HepG2 (cell line): ENCODE data around the gene SORD. TPM values are rescaled to one million over a fixed set of nuclear protein-coding genes. Genes with fewer than 3 reads are reported as not detected.

ENCODE experiments used
- ATAC-seq: fragments of 200-7000 bp; cut with Tn5 transposase; 3 replicates; pipeline ENCODE4 v1.9.1; 2020; ENCODE audit warnings: mild to moderate bottlenecking, moderate library complexity
- BruUV-seq: library from RNA; stranded (reverse); fragments of 400-500 nt; replicated peaks from 2 replicates; lab custom pipeline; 2021; lab: Mats Ljungman, UMichigan
- CTCF ChIA-PET: fragments of 300-600 bp; formaldehyde crosslinking; extraction: SDS; loops from one replicate; lab custom pipeline; 2021; ENCODE audit warnings: low total read pairs, inconsistent platforms, low intra/inter-chr PET ratio; lab: Yijun Ruan, JAX
- POLR2A ChIA-PET: fragments of 350-600 bp; sonication (Branson Sonifier 250); formaldehyde crosslinking; loops from one replicate; lab custom pipeline; 2020; ENCODE audit warnings: antibody characterized with exemption, inconsistent platforms; lab: Yijun Ruan, JAX
- DNase-seq: peaks from one replicate; pipeline ENCODE4 v3.0.0-alpha.2; 2015; ENCODE audit warnings: low spot score
- FAIRE-seq: peaks from 3 replicates; lab custom pipeline; 2011; peaks lifted over from hg19 to GRCh38; lab: Jason Lieb, UNC
- H2AFZ ChIP-seq: one replicate; pipeline ENCODE4 v1.6.1; 2011; ENCODE audit warnings: low read length, inconsistent platforms
- H3K27ac ChIP-seq: fragments of 300-600 bp; 3 replicates; pipeline ENCODE4 v1.8.0; 2011; ENCODE audit warnings: mixed run types, mild to moderate bottlenecking, mixed read lengths, low read length, inconsistent platforms; ENCODE audit not compliant: insufficient read depth; ENCODE audit errors: extremely low read length
- H3K27me3 ChIP-seq, 2 experiments: fragments of 200-600 bp in 1 of 2; 2 replicates in 1 of 2; 3 replicates in 1 of 2; pipeline versions ENCODE4 v1.6.0 to v1.8.0; 2011; ENCODE audit warnings: low read length in 2 of 2, mild to moderate bottlenecking in 2 of 2, moderate library complexity in 2 of 2, inconsistent platforms in 1 of 2; ENCODE audit not compliant: insufficient read depth in 2 of 2, control insufficient read depth in 1 of 2
- H3K36me3 ChIP-seq, 2 experiments: fragments of 200-600 bp in 1 of 2; replicated peaks in 1 of 2; 2 replicates in 1 of 2; 3 replicates in 1 of 2; pipeline versions ENCODE4 v1.5.1 to v1.8.0; 2011; ENCODE audit warnings: low read length in 2 of 2, inconsistent platforms in 1 of 2; ENCODE audit not compliant: insufficient read depth in 2 of 2, control insufficient read depth in 1 of 2
- H3K4me1 ChIP-seq: 2 replicates; pipeline ENCODE4 v1.5.1; 2012; ENCODE audit warnings: low read length, inconsistent platforms; ENCODE audit not compliant: insufficient read depth
- H3K4me2 ChIP-seq: 2 replicates; pipeline ENCODE4 v1.6.0; 2011; ENCODE audit warnings: low read depth, low read length, inconsistent platforms
- H3K4me3 ChIP-seq, 3 experiments: fragments of 200-600 bp in 1 of 3; sonication (generic), shearing (Covaris generic) in 1 of 3; replicated peaks in 1 of 3; 2 replicates each; pipeline ENCODE4 v1.5.1; 2011 to 2016; ENCODE audit warnings: low read length in 3 of 3, inconsistent platforms in 2 of 3, low read depth in 2 of 3, mild to moderate bottlenecking in 2 of 3, control low read depth in 1 of 3, mixed read lengths in 1 of 3; ENCODE audit not compliant: insufficient read depth in 1 of 3
- H3K79me2 ChIP-seq: one replicate; pipeline ENCODE4 v1.6.1; 2011; ENCODE audit warnings: low read length, inconsistent platforms; ENCODE audit not compliant: insufficient read depth
- H3K9ac ChIP-seq: 2 replicates; pipeline ENCODE4 v1.6.0; 2011; ENCODE audit warnings: mild to moderate bottlenecking, low read depth, low read length, inconsistent platforms; ENCODE audit not compliant: insufficient read depth
- H3K9me3 ChIP-seq: 2 replicates; pipeline ENCODE4 v1.5.1; 2012; ENCODE audit warnings: mild to moderate bottlenecking, low read length
- H4K20me1 ChIP-seq: 2 replicates; pipeline ENCODE4 v1.6.0; 2011; ENCODE audit warnings: inconsistent platforms, mild to moderate bottlenecking, low read length, moderate library complexity; ENCODE audit not compliant: insufficient read depth
- AGO2 ChIP-seq: fragments of 200-400 bp; formaldehyde crosslinking; optimal IDR thresholded peaks from 2 replicates; pipeline ENCODE3; 2017; ENCODE audit warnings: mild to moderate bottlenecking, low read depth, low read length, moderate library complexity
- HNRNPLL ChIP-seq: fragments of 200-400 bp; formaldehyde crosslinking; IDR thresholded peaks from 2 replicates; pipeline ENCODE4 v1.6.1; 2017; ENCODE audit warnings: mild to moderate bottlenecking, low read depth, low read length; ENCODE audit not compliant: poor library complexity, severe bottlenecking
- IKZF5 ChIP-seq: IDR thresholded peaks from 2 replicates; pipeline ENCODE4 v1.6.1; 2018; ENCODE audit warnings: missing genetic modification reagents, mild to moderate bottlenecking, missing compliant biosample characterization
- PAF1 ChIP-seq: IDR thresholded peaks from 2 replicates; pipeline ENCODE4 v1.6.1; 2016; ENCODE audit warnings: missing genetic modification reagents, missing compliant biosample characterization
- PCBP2 ChIP-seq: fragments of 200-400 bp; formaldehyde crosslinking; optimal IDR thresholded peaks from 2 replicates; pipeline ENCODE3; 2018; ENCODE audit warnings: low read length, low read depth; ENCODE audit not compliant: poor library complexity, severe bottlenecking
- RARA ChIP-seq: IDR thresholded peaks from 2 replicates; pipeline ENCODE4 v1.6.1; 2016; ENCODE audit warnings: missing genetic modification reagents, missing compliant biosample characterization
- RERE ChIP-seq: IDR thresholded peaks from 2 replicates; pipeline ENCODE4 v1.6.1; 2016; ENCODE audit warnings: low read depth, missing genetic modification reagents, missing compliant biosample characterization
- SALL2 ChIP-seq: sonication (generic); formaldehyde crosslinking; IDR thresholded peaks from 2 replicates; pipeline ENCODE4 v1.8.1; 2023; ENCODE audit warnings: mild to moderate bottlenecking, missing genetic modification reagents, inconsistent platforms
- TOE1 ChIP-seq: sonication (generic); formaldehyde crosslinking; IDR thresholded peaks from 2 replicates; pipeline ENCODE4 v1.4.0; 2020; ENCODE audit warnings: mild to moderate bottlenecking, missing genetic modification reagents
- ZNF17 ChIP-seq: sonication (generic); formaldehyde crosslinking; IDR thresholded peaks from 2 replicates; pipeline ENCODE4 v1.5.0; 2020; ENCODE audit warnings: mild to moderate bottlenecking, missing genetic modification reagents
- ZNF34 ChIP-seq: sonication (generic); formaldehyde crosslinking; IDR thresholded peaks from 2 replicates; pipeline ENCODE4 v1.4.0; 2020; ENCODE audit warnings: mild to moderate bottlenecking, missing genetic modification reagents, borderline replicate concordance
- ZNF354B ChIP-seq: sonication (generic); formaldehyde crosslinking; IDR thresholded peaks from 2 replicates; pipeline ENCODE4 v1.8.0; 2022; ENCODE audit warnings: mild to moderate bottlenecking, missing genetic modification reagents
- ZNF564 ChIP-seq: sonication (generic); formaldehyde crosslinking; IDR thresholded peaks from 2 replicates; pipeline ENCODE4 v1.8.1; 2023; ENCODE audit warnings: mild to moderate bottlenecking, missing genetic modification reagents
- ZSCAN22 ChIP-seq: sonication (generic); formaldehyde crosslinking; IDR thresholded peaks from 2 replicates; pipeline ENCODE4 v1.4.0; 2020; ENCODE audit warnings: mild to moderate bottlenecking, missing genetic modification reagents
- WGBS: methylation state at CpG from one replicate; pipeline ENCODE4 v1.1.6; 2017; ENCODE audit warnings: low lambda C conversion rate; 5-methylcytosine and 5-hydroxymethylcytosine counted together
- in situ Hi-C: cut with HindIII; loops from 2 replicates; pipeline ENCODE4 v1.10.0; 2017; ENCODE audit warnings: low pct_unique_long_range_greater_than_20kb; ENCODE audit not compliant: extremely low pct_ligation_motif_present
- intact Hi-C: fragments of 100-400 bp; cut with micrococcal nuclease; formaldehyde crosslinking; loops from one replicate; pipeline ENCODE4 v1.10.0; 2022; ENCODE audit not compliant: unreplicated experiment
- polyA plus RNA-seq, 8 experiments: library from polyadenylated mRNA; depleted of rRNA in 3 of 8; stranded (reverse) in 7 of 8; unstranded in 1 of 8; fragments of >200 nt; fragmentation: Illumina TruSeq in 4 of 8; extraction: Trizol in 4 of 8; gene quantifications; 2 replicates each; pipeline versions ENCODE4 v1.2.1 to v1.2.3, GENCODE V29; 2011 to 2016; ENCODE audit warnings: low read depth in 4 of 8, missing spikeins in 1 of 8, mixed read lengths in 1 of 8; ENCODE audit not compliant: insufficient read depth in 1 of 8
- total RNA-seq, 5 experiments: library from RNA; depleted of rRNA; stranded (reverse); fragments of >200 nt; fragmentation: Illumina TruSeq; extraction: Trizol; gene quantifications; 2 replicates each; pipeline ENCODE4 v1.2.3, GENCODE V29; 2016; ENCODE audit warnings: low read depth in 1 of 5

The SORD gene
- total and polyA plus RNA-seq, 2 of the 13 experiments (the other 11 are each of a cell fraction or from before 2014, with no cell fraction given): 59.1 to 95.3 TPM

- H3K4me1 ChIP-seq: peaks cover 13% of the 10 kb centered on the region
- ChIA-PET POLR2A (no interaction called here), CTCF (no interaction called here)
- H3K79me2 ChIP-seq: no peaks in the 10 kb centered on the region
- WGBS: no CpG with 5 or more reads among the region's 11 CpGs
- no peak overlapping the region for H3K9ac ChIP-seq
- ATAC-seq (no peak), DNase-seq (no peak), FAIRE-seq (no peak)
- H4K20me1 ChIP-seq: no peaks in the 10 kb centered on the region
- H2AFZ ChIP-seq: no peak overlapping the region
- no peak overlapping the region for H3K4me2 ChIP-seq
- no peaks in the 10 kb centered on the region for H3K36me3 ChIP-seq
- in situ Hi-C loops: no loop called here
- peaks cover 7 to 44% of the 10 kb centered on the region in 2 experiments; a peak in 4 of 5 replicates for H3K27me3 ChIP-seq
- no TSS peak for BruUV-seq
- intact Hi-C loops: no loop called here
- no peak overlapping the region for H3K4me3 ChIP-seq
- H3K9me3 ChIP-seq: no peaks in the 10 kb centered on the region
- TF ChIP-seq AGO2: no peak
- TF ChIP-seq TOE1 (CRISPR knock-in tag): no peak
- no peak for TF ChIP-seq ZNF354B
- no peak for TF ChIP-seq SALL2
- no peak for TF ChIP-seq ZSCAN22 (CRISPR knock-in tag)
- no peak for TF ChIP-seq RERE (CRISPR knock-in tag)
- no peak for TF ChIP-seq ZNF34 (CRISPR knock-in tag)
- TF ChIP-seq RARA (CRISPR knock-in tag): no peak
- TF ChIP-seq HNRNPLL: no peak
- TF ChIP-seq PAF1 (CRISPR knock-in tag): no peak
- no peak for TF ChIP-seq PCBP2
- no peak for TF ChIP-seq ZNF564
- no peak for TF ChIP-seq IKZF5 (CRISPR knock-in tag)
- TF ChIP-seq ZNF17 (CRISPR knock-in tag): no peak
- TF ChIP-seq, all 625 proteins: peak for 0
- no peak overlapping the region for H3K27ac ChIP-seq
Observed at GRCh38 chr15:45095661-45096060, 72.7 kb downstream of the SORD start.
